Lung (tissue), 12 donors: ENCODE measurements around the gene ANGPTL5. TPM values are rescaled to one million over a fixed set of nuclear protein-coding genes. Genes with fewer than 3 reads are reported as not detected.

Experiments
- ATAC-seq: fragments of 200-7000 bp; cut with Tn5 transposase; one replicate; pipeline ENCODE4 v1.9.1; 2020; ENCODE audit warnings: moderate number of reproducible peaks; ENCODE audit not compliant: insufficient read depth, low FRiP score
- DNase-seq, 3 donors: peaks; one replicate each; pipeline ENCODE4 v3.0.0-alpha.2; 2013 to 2017
- H3K27ac ChIP-seq, 2 donors: one replicate each; pipeline ENCODE4 v1.5.1; 2013; ENCODE audit warnings: mild to moderate bottlenecking in 2 of 2, moderate library complexity in 2 of 2, control low read depth in 1 of 2, inconsistent platforms in 1 of 2, low read depth in 1 of 2, low read length in 1 of 2
- H3K27me3 ChIP-seq, 3 donors: one replicate each; pipeline ENCODE4 v1.5.1; 2013; ENCODE audit warnings: low read length in 2 of 3; ENCODE audit not compliant: control insufficient read depth in 3 of 3, insufficient read depth in 3 of 3
- H3K36me3 ChIP-seq, 4 donors: one replicate each; pipeline ENCODE4 v1.5.1; 2013; ENCODE audit warnings: low read length in 4 of 4, mild to moderate bottlenecking in 1 of 4, moderate library complexity in 1 of 4; ENCODE audit not compliant: control insufficient read depth in 4 of 4, insufficient read depth in 4 of 4
- H3K4me1 ChIP-seq, 5 donors: one replicate each; pipeline ENCODE4 v1.5.1; 2013; ENCODE audit warnings: low read length in 5 of 5, mild to moderate bottlenecking in 2 of 5, moderate library complexity in 1 of 5; ENCODE audit not compliant: control insufficient read depth in 5 of 5, insufficient read depth in 5 of 5
- H3K4me3 ChIP-seq: one replicate; pipeline ENCODE4 v1.5.1; 2013; ENCODE audit warnings: mild to moderate bottlenecking, control low read depth, moderate library complexity
- H3K9ac ChIP-seq, 2 donors: one replicate each; pipeline ENCODE4 v1.5.1; 2013; ENCODE audit warnings: low read length in 2 of 2, control low read depth in 1 of 2; ENCODE audit not compliant: insufficient read depth in 1 of 2
- H3K9me3 ChIP-seq, 4 donors: one replicate each; pipeline ENCODE4 v1.5.1; 2013; ENCODE audit warnings: low read length in 3 of 4, mild to moderate bottlenecking in 1 of 4, moderate library complexity in 1 of 4; ENCODE audit not compliant: control insufficient read depth in 4 of 4, insufficient read depth in 3 of 4
- CTCF ChIP-seq: IDR thresholded peaks from 2 replicates; pipeline ENCODE4 v1.5.1; 2012; ENCODE audit warnings: mild to moderate bottlenecking; ENCODE audit errors: control extremely low read depth, extremely low read depth
- WGBS, 2 donors: extraction: QIAGEN DNeasy Blood & Tissue Kit; methylation state at CpG; one replicate each; pipeline ENCODE4 v1.1.7; 2013; 5-methylcytosine and 5-hydroxymethylcytosine counted together
- polyA plus RNA-seq, 2 donors: library from polyadenylated mRNA; stranded (reverse); fragments of 200-250 nt; gene quantifications; one replicate each; pipeline ENCODE4 v1.2.1, GENCODE V29; 2013
- total RNA-seq, 2 donors: library from RNA; depleted of rRNA in 1 of 2; stranded (reverse); fragments of >200 nt in 1 of 2; gene quantifications; one replicate each; pipeline ENCODE4 v1.2.1, GENCODE V29; 2014 to 2021
- donor health status: control.
- donor health status: control.
- donor health status: Bipolar disorder and iron deficiency.
- donor health status: healthy.
- donor health status: DM: yes; HTN: yes; CAD: no.

The ANGPTL5 gene
- total and polyA plus RNA-seq, 4 donors, result 0.08 to 0.40 (median 0.11) TPM; not detected in 1

GRCh38 chr11:101940901-101941520, 24.7 kb upstream of the ANGPTL5 start:
- H3K9me3 ChIP-seq, result no peaks in the 10 kb centered on the region
- no peak for TF ChIP-seq CTCF
- H3K4me1 ChIP-seq, result no peaks in the 10 kb centered on the region
- no peak overlapping the region for H3K9ac ChIP-seq
- H3K4me3 ChIP-seq, result no peak overlapping the region
- ATAC-seq (no peak), DNase-seq (no peak)
- H3K27ac ChIP-seq, result no peak overlapping the region
- no peaks in the 10 kb centered on the region for H3K27me3 ChIP-seq
- WGBS, 2 donors, result 74 to 80% methylated on average over 3 of the region's 3 CpGs
- no peaks in the 10 kb centered on the region for H3K36me3 ChIP-seq

GRCh38 chr11:101931692-101932091, 15.4 kb upstream of the ANGPTL5 start:
- no peak for DNase-seq
- Histone ChIP-seq H3K9ac (no peak overlapping the region), H3K27me3 (no peaks in the 10 kb centered on the region), H3K36me3 (peaks cover 0 to 5% (median 2%) of the 10 kb centered on the region in 4 donors), H3K27ac (no peak overlapping the region), H3K9me3 (peaks cover 0 to 4% (median 0%) of the 10 kb centered on the region in 4 donors), H3K4me1 (peaks cover 0 to 3% (median 0%) of the 10 kb centered on the region in 5 donors), H3K4me3 (no peak overlapping the region)
- WGBS, 2 donors, result 82 to 83% methylated on average over 6 of the region's 6 CpGs
- no peak for ATAC-seq
- no peak for TF ChIP-seq CTCF

- DNase-seq, result no peak
- Histone ChIP-seq H3K4me1 (peaks cover 0 to 3% (median 0%) of the 10 kb centered on the region in 5 donors), H3K9me3 (peaks cover 0 to 4% (median 0%) of the 10 kb centered on the region in 4 donors), H3K9ac (no peak overlapping the region), H3K36me3 (peaks cover 0 to 11% (median 2%) of the 10 kb centered on the region in 4 donors), H3K4me3 (no peak overlapping the region), H3K27me3 (no peaks in the 10 kb centered on the region), H3K27ac (no peak overlapping the region)
- TF ChIP-seq CTCF, result no peak
- 83 to 91% methylated on average over 5 of the region's 5 CpGs for WGBS, 2 donors
- ATAC-seq, result no peak
These were observed 13.1 kb upstream of the ANGPTL5 start for GRCh38 chr11:101929294-101929915.
